GM19395 (cell line): ENCODE results near the gene ELAVL2.
"Not testable (repeated sequence)": the region's sequence is repeated elsewhere in the genome, so short reads cannot be mapped to it uniquely, and the experiment has no call there.

Experiments
- ATAC-seq: cut with Tn5 transposase; IDR thresholded peaks from one replicate; pipeline ENCODE4 v1.9.1; 2021; ENCODE audit warnings: mild to moderate bottlenecking, moderate library complexity; ENCODE audit not compliant: unreplicated experiment

Gene ELAVL2

GRCh38 chr9:23730364-23730763, 95.7 kb downstream of the ELAVL2 start:
- no peak for ATAC-seq

GRCh38 chr9:23728736-23729135, 97.3 kb downstream of the ELAVL2 start:
- no peak for ATAC-seq

- ATAC-seq, result no peak
Observed at GRCh38 chr9:23725279-23725946, 100.6 kb downstream of the ELAVL2 start.

- no peak for ATAC-seq
Observed at GRCh38 chr9:23723672-23724071, 102.4 kb downstream of the ELAVL2 start.

GRCh38 chr9:23723048-23723447, 103.0 kb downstream of the ELAVL2 start:
- ATAC-seq, result not testable (repeated sequence)

- ATAC-seq, result no peak
Observed at GRCh38 chr9:23721466-23721865, 104.6 kb downstream of the ELAVL2 start.

GRCh38 chr9:23717505-23717904, 108.5 kb downstream of the ELAVL2 start:
- ATAC-seq, result no peak

GRCh38 chr9:23707249-23707648, 118.8 kb downstream of the ELAVL2 start:
- no peak for ATAC-seq

- ATAC-seq, result no peak
Observed at GRCh38 chr9:23702311-23702922, 123.6 kb downstream of the ELAVL2 start.

- ATAC-seq, result no peak
Observed at GRCh38 chr9:23701291-23701690, 124.7 kb downstream of the ELAVL2 start.

- ATAC-seq, result no peak
Observed at GRCh38 chr9:23700359-23700758, 125.7 kb downstream of the ELAVL2 start.

- no peak for ATAC-seq
Observed at GRCh38 chr9:23698161-23698560, 127.9 kb downstream of the ELAVL2 start.

GRCh38 chr9:23695572-23695971, 130.5 kb downstream of the ELAVL2 start:
- ATAC-seq, result no peak

GRCh38 chr9:23693374-23693773, 132.7 kb downstream of the ELAVL2 start:
- ATAC-seq, result no peak

- no peak for ATAC-seq
Observed at GRCh38 chr9:23686896-23687295, 139.1 kb downstream of the ELAVL2 start.

- ATAC-seq, result no peak
Observed at GRCh38 chr9:23686257-23686656, 139.8 kb downstream of the ELAVL2 start.

GRCh38 chr9:23683611-23684061, 142.4 kb downstream of the ELAVL2 start:
- ATAC-seq, result no peak

- ATAC-seq, result no peak
Observed at GRCh38 chr9:23682891-23683431, 143.1 kb downstream of the ELAVL2 start.

GRCh38 chr9:23682352-23682751, 143.7 kb downstream of the ELAVL2 start:
- no peak for ATAC-seq

GRCh38 chr9:23677446-23677845, 148.6 kb downstream of the ELAVL2 start:
- ATAC-seq, result no peak

GRCh38 chr9:23674016-23674585, 151.9 kb downstream of the ELAVL2 start:
- no peak for ATAC-seq

GRCh38 chr9:23672151-23672550, 153.9 kb downstream of the ELAVL2 start:
- no peak for ATAC-seq
